ENCODE data around the gene CELF1.

Gene CELF1

DNA sequence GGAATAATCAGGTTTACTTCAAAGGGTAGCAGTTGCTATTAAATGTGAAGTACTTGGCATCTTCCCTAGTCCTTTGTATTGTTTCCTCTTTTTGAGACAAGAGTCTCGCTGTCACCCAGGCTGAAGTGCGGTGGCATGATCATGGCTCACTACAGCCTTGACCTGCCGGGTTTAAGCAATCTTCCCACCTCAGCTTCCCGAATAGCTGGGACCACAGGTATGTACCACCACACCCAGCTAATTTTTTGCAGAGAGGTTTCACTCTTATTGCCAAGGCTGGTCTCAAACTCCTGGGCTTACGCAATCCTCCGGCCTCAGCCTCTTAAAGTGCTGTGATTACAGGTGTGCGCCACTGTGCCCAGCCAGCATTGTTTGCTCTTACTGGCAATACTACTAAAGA, 67.8 kb downstream of the CELF1 start:
- no peak for DNase-seq (ENCODE audit: low read depth)

DNA sequence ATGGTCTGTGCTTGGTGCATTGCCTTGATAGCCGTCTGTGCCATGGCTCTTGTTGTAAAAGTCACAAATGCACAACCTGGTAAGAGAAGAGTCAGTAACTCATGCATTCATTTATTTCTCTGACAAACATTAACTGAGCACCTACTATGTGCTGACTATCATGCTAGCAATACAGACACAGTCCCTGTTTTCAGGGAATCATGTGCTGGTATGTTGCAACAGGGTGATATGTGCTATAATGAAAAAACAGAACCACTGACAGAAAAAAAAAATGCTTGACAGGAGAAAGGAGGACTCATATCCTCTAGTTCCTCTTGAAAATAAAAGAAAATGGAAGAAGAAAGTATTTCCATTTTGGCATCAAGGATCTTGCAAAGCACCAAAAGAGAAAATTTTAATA, 69.5 kb downstream of the CELF1 start:
- no peak for DNase-seq (ENCODE audit: low read depth)

GRCh38 chr11:47480762-47481161, 72.2 kb downstream of the CELF1 start:
- DNase-seq (ENCODE audit: low read depth) = no peak

GRCh38 chr11:47478651-47479329, 74.1 kb downstream of the CELF1 start:
- no peak for DNase-seq (ENCODE audit: low read depth)

GRCh38 chr11:47477753-47478152, 75.2 kb downstream of the CELF1 start:
- DNase-seq (ENCODE audit: low read depth) = no peak

DNA sequence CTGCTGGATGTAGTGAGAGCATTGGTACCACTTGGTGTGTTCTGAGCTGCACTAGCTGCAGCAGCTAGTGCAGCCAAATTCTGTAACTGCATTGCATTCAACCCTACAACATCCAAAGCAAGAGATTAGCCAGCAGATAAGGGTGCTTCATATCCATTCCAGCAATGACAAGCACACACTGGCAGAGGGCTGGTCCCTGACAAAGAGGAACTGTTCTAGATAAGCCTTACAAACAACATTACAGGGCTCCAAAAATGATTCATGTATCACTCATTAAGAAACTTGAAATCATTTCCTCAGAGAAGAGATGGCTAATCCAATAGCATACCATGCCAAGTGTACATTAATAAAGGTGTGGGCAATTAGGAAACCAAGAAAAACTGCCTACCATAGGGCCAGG, 75.6 kb downstream of the CELF1 start:
- no peak for DNase-seq (ENCODE audit: low read depth)

DNA sequence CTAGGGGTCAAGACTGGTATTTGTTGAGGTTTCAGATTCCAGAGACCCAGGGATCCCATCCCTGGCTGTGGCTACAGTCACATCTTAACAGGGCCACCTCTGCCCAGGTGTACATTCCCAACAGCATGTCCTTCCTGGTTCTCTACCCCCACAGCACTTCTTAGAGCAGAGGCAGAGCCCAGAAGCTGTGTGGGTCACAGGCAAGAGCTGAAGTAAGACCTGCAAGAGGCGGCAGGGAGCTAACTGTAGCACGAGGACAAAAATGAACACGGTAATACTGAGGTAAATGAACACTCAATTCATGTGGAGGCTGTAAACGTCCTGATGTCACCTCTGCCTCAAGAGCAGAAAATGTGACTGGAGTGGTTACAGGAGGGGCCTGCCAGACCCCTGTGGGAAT, 82.3 kb downstream of the CELF1 start:
- no peak for DNase-seq (ENCODE audit: low read depth)

- DNase-seq (ENCODE audit: low read depth) = no peak
Observed at GRCh38 chr11:47469361-47470179, 83.4 kb downstream of the CELF1 start.

DNA sequence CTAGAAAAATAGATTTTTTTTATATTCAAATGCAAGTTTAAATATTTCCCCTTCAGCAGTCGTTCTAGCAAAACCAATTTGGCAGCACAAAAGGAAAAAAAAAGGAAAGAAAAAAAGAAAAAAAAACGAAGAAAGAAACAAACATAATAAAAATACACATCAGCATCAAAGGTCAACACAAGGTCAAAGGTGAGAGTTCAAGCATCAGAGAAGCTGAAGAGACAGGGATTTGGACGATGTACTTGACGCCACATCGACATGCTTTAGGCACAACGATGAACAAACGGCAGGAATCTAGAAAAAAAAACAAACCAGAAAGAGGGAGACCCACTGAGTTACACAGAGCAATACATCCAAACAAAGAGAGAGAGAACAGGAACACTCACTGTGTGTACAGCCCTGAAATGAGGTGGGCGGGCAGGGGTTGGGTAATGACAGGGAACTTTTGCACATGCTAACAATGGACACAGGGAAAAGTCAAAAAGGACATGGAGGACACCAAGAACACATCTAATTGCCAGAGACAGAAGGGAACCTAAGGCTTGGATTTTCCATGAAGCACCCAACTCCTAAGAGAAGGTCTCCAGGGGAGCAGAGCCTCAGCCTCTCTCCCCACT, 84.2 kb downstream of the CELF1 start:
- no peak for DNase-seq (ENCODE audit: low read depth)

GRCh38 chr11:47467357-47467756, 85.6 kb downstream of the CELF1 start:
- no peak for DNase-seq (ENCODE audit: low read depth)

- no peak for DNase-seq (ENCODE audit: low read depth)
Observed at GRCh38 chr11:47466701-47467250, 86.2 kb downstream of the CELF1 start.

DNA sequence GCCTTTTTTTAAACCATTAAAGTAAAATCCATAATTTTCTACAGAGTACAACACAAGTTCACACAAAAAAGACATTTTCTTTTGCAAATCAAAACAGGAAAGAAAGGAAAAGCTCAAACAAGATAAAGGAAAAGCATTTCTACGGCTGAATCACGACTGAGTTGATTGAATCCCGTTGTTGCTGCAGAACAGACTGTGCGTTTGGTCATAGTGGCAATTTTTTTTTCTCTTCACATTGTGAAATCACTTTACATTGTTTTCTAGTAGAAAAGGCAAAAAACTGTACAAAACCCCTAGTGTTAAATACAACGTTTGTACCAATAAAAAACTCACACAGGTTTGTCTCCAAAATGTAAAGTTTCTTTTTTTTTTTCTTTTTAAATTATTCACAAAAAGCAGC, 86.7 kb downstream of the CELF1 start:
- DNase-seq (ENCODE audit: low read depth) = no peak

DNA sequence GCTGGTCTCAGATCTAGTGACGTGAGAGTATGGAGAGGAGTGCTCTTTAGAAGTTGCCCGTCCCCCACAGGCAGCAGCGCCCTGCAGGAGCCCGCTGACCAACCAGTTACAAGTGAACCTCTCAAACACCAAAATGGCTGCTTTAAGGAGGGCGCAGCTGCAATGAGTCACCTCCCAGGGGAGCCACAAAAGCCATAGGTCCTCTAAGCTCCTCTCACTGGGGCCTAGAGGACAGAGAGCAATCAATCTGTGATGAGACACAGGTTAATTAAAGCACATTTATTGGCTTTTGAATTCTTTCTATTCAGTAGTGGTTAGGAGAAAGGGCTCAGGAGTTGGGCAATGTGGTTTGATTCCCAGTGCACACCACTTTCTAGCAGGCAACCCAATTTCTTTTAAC, 88.4 kb downstream of the CELF1 start:
- DNase-seq (ENCODE audit: low read depth) = no peak

- no peak for DNase-seq (ENCODE audit: low read depth)
Observed at GRCh38 chr11:47461876-47462275, 91.1 kb downstream of the CELF1 start.

DNA sequence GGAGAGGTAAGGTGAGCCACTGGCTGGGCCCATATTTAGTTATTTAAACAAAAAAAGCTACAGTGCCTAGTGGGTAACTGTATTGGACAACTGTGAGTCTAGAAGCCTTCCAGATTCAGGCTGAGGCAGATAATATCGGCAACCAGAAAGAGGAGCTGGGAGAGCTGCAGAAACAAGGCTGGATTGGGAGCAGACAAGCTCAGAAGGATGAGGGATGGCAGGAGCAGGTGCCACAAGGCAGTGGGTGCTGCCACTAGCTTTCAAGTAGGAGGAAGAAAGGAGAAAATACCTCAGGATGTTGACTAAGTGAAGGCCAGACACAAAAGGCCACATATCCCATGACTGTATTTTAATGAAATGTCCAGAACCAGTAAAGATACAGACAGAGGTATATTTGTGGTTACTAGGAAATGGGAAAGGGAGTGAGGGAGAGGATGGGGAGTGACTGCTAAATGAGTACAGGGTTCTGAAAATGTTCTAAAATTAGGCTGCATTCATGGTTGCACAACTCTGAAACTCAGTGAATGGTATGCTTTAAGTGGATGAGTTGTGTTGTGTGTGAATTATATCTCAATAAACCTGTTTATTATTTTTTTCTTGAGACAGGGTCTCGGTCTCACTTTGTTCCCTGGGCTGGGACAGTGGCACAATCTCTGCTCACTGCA, 92.2 kb downstream of the CELF1 start:
- DNase-seq (ENCODE audit: low read depth) = no peak

GRCh38 chr11:47454258-47454671, 98.7 kb downstream of the CELF1 start:
- peak; percentile 30 for DNase-seq (ENCODE audit: low read depth)

GRCh38 chr11:47453365-47453764, 99.6 kb downstream of the CELF1 start:
- DNase-seq (ENCODE audit: low read depth) = no peak

- DNase-seq (ENCODE audit: low read depth) = no peak
Observed at GRCh38 chr11:47451990-47452389, 100.9 kb downstream of the CELF1 start.

DNA sequence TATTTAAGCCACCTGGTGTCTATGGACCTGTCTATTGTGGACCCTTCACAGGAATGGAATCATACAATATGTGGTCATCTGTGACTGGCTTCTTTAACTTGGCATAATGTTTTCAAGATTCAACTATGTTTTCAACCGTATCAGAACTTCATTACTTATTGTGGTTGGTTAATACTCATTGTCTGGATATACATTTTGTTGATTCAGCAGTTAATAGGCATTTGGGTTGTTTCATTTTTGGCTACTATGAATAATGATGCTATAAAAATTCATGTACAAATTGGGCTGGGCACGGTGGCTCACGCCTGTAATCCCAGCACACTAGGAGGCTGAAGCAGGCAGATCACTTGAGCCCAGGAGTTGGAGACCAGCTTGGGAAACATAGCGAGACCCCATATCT, 101.5 kb downstream of the CELF1 start:
- DNase-seq (ENCODE audit: low read depth) = no peak

DNA sequence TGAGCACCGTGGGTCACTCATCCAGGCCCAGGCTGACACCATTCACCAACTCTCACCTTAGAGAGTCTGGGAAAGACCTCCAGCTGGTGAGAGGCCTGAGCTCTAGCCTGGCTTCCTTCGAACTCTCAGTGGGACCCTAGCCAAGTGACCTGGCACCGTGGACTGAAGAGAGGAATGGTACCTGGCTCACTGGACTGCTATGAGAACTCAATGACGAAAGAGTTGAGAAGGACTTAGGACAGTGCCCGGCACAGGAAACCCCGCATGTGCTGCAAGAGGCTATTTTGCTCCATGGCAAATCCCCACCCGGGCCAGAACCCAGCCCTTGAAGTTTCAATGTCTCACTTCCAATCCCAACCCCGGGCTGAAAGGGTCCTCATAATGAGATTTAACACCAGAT, 103.4 kb downstream of the CELF1 start:
- DNase-seq (ENCODE audit: low read depth) = no peak

DNA sequence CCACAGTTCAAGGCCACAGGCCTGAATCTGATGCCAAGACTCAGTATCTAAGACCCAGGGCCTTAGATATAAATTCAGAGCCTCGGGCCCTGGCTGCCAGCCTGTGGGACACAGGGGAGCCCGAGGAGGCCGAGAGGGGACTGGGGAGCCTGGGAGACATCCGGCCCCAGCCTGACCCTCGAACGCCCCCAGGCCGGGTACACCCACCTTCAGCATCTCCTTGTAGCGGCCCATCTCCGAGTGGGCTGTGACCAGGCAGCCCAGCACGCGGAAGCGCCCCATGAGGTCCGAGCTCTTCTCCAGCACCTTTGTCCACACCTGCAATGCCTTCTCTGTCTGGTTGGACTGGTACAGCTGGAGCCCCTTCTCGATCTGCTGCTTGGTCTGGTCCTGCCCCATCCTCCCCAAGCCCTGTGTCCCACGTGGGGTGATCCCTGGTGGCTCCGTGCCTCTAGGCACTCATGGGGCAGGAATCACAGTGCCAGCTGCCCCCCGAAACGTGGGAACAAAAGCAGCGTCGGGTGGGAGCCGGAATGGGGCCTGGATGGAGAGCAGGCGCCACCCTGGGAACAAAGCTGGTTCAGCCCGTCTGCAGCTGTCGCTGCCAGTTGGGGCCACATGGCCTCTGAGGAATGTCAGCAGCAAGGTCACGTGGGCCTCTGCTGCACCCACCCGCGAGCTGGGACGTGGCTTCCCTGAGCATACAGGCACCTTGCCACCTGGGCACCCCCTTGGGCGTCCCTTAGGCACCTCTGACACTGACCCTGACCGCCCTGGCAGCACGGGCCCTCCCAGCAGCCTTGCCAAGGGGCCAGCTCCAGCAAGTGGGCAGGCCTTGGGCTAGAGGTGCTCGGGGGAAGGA, 104.1 kb downstream of the CELF1 start, which contains the start of gene RAPSN:
TSS of gene RAPSN (minus strand) at position 571 of the 862 bp plus-strand sequence. CDS start at position 399, 172 bp downstream.
- DNase-seq (ENCODE audit: low read depth) = no peak

All from T-helper 22 cell (primary cell).